ENCODE measurements around the gene TLCD3B.
"Not testable (repeated sequence)": the region's sequence is repeated elsewhere in the genome, so short reads cannot be mapped to it uniquely, and the experiment has no call there.

TLCD3B gene

GRCh38 chr16:30025574-30025973, 5.5 kb downstream of the TLCD3B start:
- DNase-seq (ENCODE audit: low read depth, low spot score) = no peak

GRCh38 chr16:30025156-30025555, 5.9 kb downstream of the TLCD3B start:
- DNase-seq (ENCODE audit: low read depth, low spot score) = no peak

GRCh38 chr16:30024451-30024850, 6.6 kb downstream of the TLCD3B start:
- DNase-seq (ENCODE audit: low read depth, low spot score) = no peak

DNA sequence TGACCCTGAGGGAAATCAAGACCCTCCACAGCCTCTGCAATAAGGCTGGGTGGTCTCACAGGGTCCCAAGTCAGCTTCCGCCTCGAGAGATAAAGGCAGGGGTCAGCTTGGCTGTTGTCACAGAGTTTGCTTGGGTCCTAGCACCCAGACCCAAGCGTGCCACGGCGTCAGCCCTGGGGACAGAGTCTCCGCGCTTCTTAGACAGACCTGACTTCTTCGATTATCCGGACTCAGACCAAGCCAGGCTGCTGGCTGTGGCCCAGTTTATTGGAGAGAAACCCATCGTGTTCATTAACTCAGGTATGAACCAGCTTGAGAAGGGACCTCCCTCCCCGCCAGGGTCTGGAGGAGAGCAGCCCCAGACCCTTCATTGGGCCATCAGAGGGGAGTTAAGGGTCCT, 7.5 kb downstream of the TLCD3B start:
- DNase-seq (ENCODE audit: low read depth, low spot score) = no peak

GRCh38 chr16:30022887-30023286, 8.2 kb downstream of the TLCD3B start, which contains the start of gene C16orf92:
TSS of gene C16orf92 (plus strand) at chr16:30023198. CDS start at chr16:30023341, 143 bp downstream.
- DNase-seq (ENCODE audit: low read depth, low spot score) = no peak

- no peak for DNase-seq (ENCODE audit: low read depth, low spot score)
Measured at GRCh38 chr16:30018731-30019158, 12.3 kb downstream of the TLCD3B start.

DNA sequence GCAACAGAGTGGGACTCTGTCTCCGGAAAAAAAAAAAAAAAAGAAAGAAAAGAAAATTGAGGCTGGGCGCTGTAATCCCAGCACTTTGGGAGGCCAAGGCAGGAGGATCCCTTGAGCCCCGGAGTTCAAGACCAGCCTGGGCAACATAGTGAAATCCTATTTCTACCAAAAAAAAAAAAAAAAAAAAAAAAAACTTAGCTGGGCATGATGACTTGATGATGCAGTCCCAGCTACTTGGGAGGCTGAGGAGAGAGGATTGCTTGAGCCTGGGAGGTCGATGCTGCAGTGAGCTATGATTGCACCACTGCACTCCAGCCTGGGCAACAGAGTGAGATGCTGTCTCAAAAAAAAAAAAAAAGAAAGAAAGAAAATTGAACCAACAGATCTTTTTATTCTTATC, 13.1 kb downstream of the TLCD3B start:
- DNase-seq (ENCODE audit: low read depth, low spot score) = not testable (repeated sequence)

- DNase-seq (ENCODE audit: low read depth, low spot score) = no peak
Measured at GRCh38 chr16:30017277-30017656, 13.8 kb downstream of the TLCD3B start.

GRCh38 chr16:30016555-30017276, 14.4 kb downstream of the TLCD3B start:
- DNase-seq (ENCODE audit: low read depth, low spot score) = no peak

- not testable (repeated sequence) for DNase-seq (ENCODE audit: low read depth, low spot score)
Measured at GRCh38 chr16:30015450-30015849, 15.6 kb downstream of the TLCD3B start.

- DNase-seq (ENCODE audit: low read depth, low spot score) = not testable (repeated sequence)
Measured at GRCh38 chr16:30012598-30012997, 18.5 kb downstream of the TLCD3B start.

- DNase-seq (ENCODE audit: low read depth, low spot score) = no peak
Measured at GRCh38 chr16:30011714-30012504, 19.2 kb downstream of the TLCD3B start.

- peak; percentile 33 for DNase-seq (ENCODE audit: low read depth, low spot score)
Measured at GRCh38 chr16:30010844-30011713, 20.0 kb downstream of the TLCD3B start, which contains the start of gene DOC2A. TSS of gene DOC2A (minus strand) at chr16:30011027. CDS start at chr16:30010222, 805 bp downstream.

- no peak for DNase-seq (ENCODE audit: low read depth, low spot score)
Measured at GRCh38 chr16:30009990-30010843, 20.9 kb downstream of the TLCD3B start.

DNA sequence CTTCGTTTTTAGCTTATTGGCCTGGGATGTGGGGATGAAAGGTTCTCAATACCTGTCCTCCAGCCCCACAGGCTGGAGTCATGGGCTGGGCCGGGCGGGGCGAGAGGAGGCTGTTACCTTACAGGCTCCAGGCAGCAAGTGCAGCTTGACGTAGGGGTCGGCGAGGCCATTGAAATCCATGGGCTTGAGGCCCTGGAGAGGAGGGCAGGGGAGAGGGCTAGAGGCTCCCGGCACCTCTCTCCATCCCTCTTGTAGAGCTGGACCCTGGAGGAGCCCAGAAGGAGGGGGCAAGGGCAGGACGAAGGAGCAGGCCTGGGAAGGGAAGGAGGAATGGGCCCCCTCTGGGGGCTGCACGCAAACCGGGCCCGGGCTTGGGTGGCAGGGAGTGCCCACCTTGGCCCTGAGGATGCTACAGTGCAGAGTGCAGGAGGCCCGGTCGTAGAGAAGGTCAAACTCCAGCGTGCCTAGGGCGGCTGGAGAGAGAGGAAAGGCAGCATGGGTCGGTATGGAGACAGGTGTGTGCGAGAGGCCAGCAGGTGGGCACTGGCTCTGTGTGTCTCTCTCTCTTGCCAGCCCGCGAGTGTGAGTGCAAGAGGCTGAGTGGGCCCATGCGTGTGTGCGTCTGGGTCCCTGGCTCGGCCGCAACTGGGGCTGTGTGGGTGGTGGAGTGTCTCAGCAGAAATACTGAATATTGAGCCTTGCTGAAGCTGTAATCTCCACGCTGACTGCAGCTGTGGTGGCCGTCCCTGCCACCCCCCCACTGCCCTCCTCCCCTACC, 21.8 kb downstream of the TLCD3B start:
- DNase-seq (ENCODE audit: low read depth, low spot score) = no peak

- DNase-seq (ENCODE audit: low read depth, low spot score) = no peak
Measured at GRCh38 chr16:30007378-30007895, 23.6 kb downstream of the TLCD3B start.

DNA sequence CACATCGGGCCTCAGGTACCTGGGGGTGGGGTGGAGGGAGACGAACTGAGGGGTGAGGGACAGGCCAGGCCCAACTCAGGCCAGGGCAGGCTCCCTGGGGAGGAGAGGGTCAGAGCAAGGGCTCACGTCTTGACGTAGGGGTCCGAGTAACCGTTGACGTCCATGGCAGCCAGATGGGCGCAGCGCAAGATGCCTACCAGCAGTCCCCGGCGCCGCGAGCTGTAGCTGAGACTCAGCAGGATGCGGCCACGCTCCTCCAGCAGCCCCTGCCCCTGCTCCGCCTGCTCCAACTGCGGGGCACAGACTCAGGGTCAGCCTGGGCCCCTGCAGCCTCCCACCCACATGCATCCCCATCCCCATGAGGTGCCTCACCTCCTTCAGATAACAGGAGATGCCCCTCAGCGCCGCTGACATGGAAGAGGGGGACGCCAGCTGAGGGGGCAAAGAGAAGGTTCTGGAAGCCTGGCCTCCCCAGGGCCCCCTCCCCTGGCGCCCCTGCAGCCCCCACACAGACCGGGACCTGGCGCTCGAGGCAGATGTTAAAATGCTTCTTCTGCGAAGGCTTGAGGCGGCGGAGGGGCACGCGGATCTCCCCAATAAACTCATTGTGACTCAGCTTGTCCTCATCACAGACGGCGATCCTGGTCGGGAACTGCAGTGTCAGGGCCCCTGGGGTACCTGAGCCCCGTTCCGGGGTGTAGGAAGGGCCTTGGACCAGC, 24.3 kb downstream of the TLCD3B start:
- no peak for DNase-seq (ENCODE audit: low read depth, low spot score)

DNA sequence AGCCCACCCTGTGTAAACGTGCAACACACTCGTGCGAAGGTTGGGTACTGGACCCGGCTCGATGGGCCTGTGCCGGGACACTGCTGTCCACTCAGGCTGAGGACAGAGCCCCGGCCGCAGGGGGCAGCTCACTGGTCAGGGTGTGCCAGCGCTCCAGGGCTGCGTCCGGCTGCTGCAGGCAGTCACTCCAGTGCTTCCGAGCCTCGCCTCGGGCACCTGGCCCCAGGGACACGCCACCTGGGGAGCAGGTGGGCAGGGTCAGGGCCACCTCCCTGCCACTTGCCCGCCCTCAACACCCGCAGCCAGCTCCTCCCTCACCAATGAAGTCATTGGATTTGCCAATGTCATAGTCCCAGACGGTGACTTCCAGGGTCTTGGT, 25.0 kb downstream of the TLCD3B start:
- no peak for DNase-seq (ENCODE audit: low read depth, low spot score)
